MM.1S (cell line): Measurements from ENCODE around the gene MACROD2.

Experiments
- DNase-seq: peaks from one replicate; pipeline ENCODE4 v3.0.0-alpha.2; 2015
- H2AFZ ChIP-seq: fragments of 300-600 bp; sonication (generic); 2 replicates; pipeline ENCODE4 v1.6.0; 2016; ENCODE audit warnings: antibody characterized with exemption, low read length
- H3F3A ChIP-seq: fragments of 300-600 bp; sonication (generic); 2 replicates; pipeline ENCODE4 v1.6.1; 2016; ENCODE audit warnings: mild to moderate bottlenecking, antibody characterized with exemption, low read length, moderate library complexity, mixed read lengths; ENCODE audit not compliant: insufficient read depth
- H3K27ac ChIP-seq: fragments of 300-600 bp; sonication (generic); 2 replicates; pipeline ENCODE4 v1.5.1; 2016; ENCODE audit warnings: mild to moderate bottlenecking, low read length
- H3K27me3 ChIP-seq: fragments of 300-600 bp; sonication (generic); replicated peaks from 2 replicates; pipeline ENCODE4 v1.6.0; 2016; ENCODE audit warnings: low read length; ENCODE audit not compliant: insufficient read depth
- H3K36me3 ChIP-seq: fragments of 300-600 bp; sonication (generic); replicated peaks from 2 replicates; pipeline ENCODE4 v1.6.1; 2016; ENCODE audit warnings: mild to moderate bottlenecking, low read length, mixed read lengths; ENCODE audit not compliant: insufficient read depth
- H3K4me1 ChIP-seq: fragments of 300-600 bp; sonication (generic); 2 replicates; pipeline ENCODE4 v1.6.1; 2016; ENCODE audit warnings: low read length, mixed read lengths
- H3K4me2 ChIP-seq: fragments of 300-600 bp; sonication (generic); 2 replicates; pipeline ENCODE4 v1.6.0; 2016; ENCODE audit warnings: low read depth, low read length
- H3K4me3 ChIP-seq: fragments of 300-600 bp; sonication (generic); 2 replicates; pipeline ENCODE4 v1.5.1; 2016; ENCODE audit warnings: low read length, mixed read lengths
- H3K79me2 ChIP-seq: fragments of 300-600 bp; sonication (generic); 2 replicates; pipeline ENCODE4 v1.6.1; 2016; ENCODE audit warnings: mixed run types, low read length, mixed read lengths
- H3K9ac ChIP-seq: fragments of 300-600 bp; sonication (generic); 2 replicates; pipeline ENCODE4 v1.6.1; 2016; ENCODE audit warnings: low read length, mixed read lengths
- H3K9me2 ChIP-seq: fragments of 300-600 bp; sonication (generic); replicated peaks from 2 replicates; pipeline ENCODE4 v1.6.1; 2016; ENCODE audit warnings: mild to moderate bottlenecking, low read length, mixed read lengths; ENCODE audit not compliant: insufficient read depth
- H3K9me3 ChIP-seq: fragments of 300-600 bp; sonication (generic); replicated peaks from 2 replicates; pipeline ENCODE4 v1.6.1; 2016; ENCODE audit warnings: mild to moderate bottlenecking, low read length, mixed read lengths; ENCODE audit not compliant: insufficient read depth
- H4K20me1 ChIP-seq: fragments of 300-600 bp; sonication (generic); 2 replicates; pipeline ENCODE4 v1.6.1; 2016; ENCODE audit warnings: mild to moderate bottlenecking, low read length, moderate library complexity, mixed read lengths; ENCODE audit not compliant: insufficient read depth
- EZH2 ChIP-seq: fragments of 300-600 bp; sonication (generic); optimal IDR thresholded peaks from 2 replicates; pipeline ENCODE3; 2017; ENCODE audit warnings: low read depth, mild to moderate bottlenecking, antibody characterized with exemption, low read length, mixed read lengths
- EZH2phosphoT487 ChIP-seq: fragments of 300-600 bp; sonication (generic); IDR thresholded peaks from 2 replicates; pipeline ENCODE4 v1.6.1; 2018; ENCODE audit warnings: antibody characterized with exemption, low read length
- TF ChIP-seq, protein P1 (sequence below): fragments of 300-600 bp; sonication (generic); IDR thresholded peaks from 2 replicates; pipeline ENCODE4 v1.5.1; 2016; ENCODE audit warnings: antibody characterized with exemption, low read length, mixed read lengths

MACROD2 gene

GRCh38 chr20:14919501-14920081 lies 924.3 kb downstream of the MACROD2 start:
- TF ChIP-seq EZH2 (no peak), EZH2phosphoT487 (no peak)
- TF ChIP-seq, protein P1, sequence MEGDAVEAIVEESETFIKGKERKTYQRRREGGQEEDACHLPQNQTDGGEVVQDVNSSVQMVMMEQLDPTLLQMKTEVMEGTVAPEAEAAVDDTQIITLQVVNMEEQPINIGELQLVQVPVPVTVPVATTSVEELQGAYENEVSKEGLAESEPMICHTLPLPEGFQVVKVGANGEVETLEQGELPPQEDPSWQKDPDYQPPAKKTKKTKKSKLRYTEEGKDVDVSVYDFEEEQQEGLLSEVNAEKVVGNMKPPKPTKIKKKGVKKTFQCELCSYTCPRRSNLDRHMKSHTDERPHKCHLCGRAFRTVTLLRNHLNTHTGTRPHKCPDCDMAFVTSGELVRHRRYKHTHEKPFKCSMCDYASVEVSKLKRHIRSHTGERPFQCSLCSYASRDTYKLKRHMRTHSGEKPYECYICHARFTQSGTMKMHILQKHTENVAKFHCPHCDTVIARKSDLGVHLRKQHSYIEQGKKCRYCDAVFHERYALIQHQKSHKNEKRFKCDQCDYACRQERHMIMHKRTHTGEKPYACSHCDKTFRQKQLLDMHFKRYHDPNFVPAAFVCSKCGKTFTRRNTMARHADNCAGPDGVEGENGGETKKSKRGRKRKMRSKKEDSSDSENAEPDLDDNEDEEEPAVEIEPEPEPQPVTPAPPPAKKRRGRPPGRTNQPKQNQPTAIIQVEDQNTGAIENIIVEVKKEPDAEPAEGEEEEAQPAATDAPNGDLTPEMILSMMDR = no peak
- Histone ChIP-seq H4K20me1 (no peaks in the 10 kb centered on the region), H2AFZ (no peak overlapping the region), H3K27ac (no peak overlapping the region), H3K9me3 (no peaks in the 10 kb centered on the region), H3K79me2 (no peaks in the 10 kb centered on the region), H3K4me2 (no peak overlapping the region), H3K27me3 (no peaks in the 10 kb centered on the region), H3K4me1 (no peaks in the 10 kb centered on the region), H3K36me3 (no peaks in the 10 kb centered on the region), H3K9ac (no peak overlapping the region), H3K4me3 (no peak overlapping the region), H3F3A (no peaks in the 10 kb centered on the region), H3K9me2 (no peaks in the 10 kb centered on the region; the same call in 1 of the 2 replicates)
- no peak for DNase-seq

DNA sequence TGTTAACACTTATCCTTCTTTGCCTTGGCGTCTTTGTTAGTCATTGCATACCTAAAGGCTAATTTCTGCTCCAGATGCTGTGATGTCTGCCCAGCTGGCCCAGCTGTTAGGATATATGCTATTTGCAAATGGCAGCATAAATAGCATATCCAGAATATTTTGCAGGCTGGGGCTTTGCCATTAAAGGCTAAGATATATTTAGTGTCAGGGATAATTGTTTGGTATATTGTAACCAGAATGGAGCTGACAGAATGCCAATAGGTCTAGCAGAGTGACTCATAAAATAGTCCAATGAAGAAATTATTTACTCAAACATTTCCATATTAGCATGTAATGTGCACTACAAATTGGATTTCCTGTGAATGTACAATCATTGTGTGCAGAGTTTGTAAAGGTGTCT lies 926.2 kb downstream of the MACROD2 start:
- no peak for DNase-seq
- no peaks in the 10 kb centered on the region for H4K20me1 ChIP-seq
- no peaks in the 10 kb centered on the region for H3K9me3 ChIP-seq
- no peak overlapping the region for H3K4me2 ChIP-seq
- H3K36me3 ChIP-seq = no peaks in the 10 kb centered on the region
- no peaks in the 10 kb centered on the region for H3K4me1 ChIP-seq
- no peaks in the 10 kb centered on the region; the same call in 1 of the 2 replicates for H3K9me2 ChIP-seq
- no peaks in the 10 kb centered on the region for H3F3A ChIP-seq
- no peaks in the 10 kb centered on the region for H3K27me3 ChIP-seq
- no peak overlapping the region for H3K27ac ChIP-seq
- no peak for TF ChIP-seq EZH2phosphoT487
- no peak for TF ChIP-seq EZH2
- TF ChIP-seq, protein P1 = no peak
- no peak overlapping the region for H2AFZ ChIP-seq
- no peaks in the 10 kb centered on the region for H3K79me2 ChIP-seq
- no peak overlapping the region for H3K9ac ChIP-seq
- H3K4me3 ChIP-seq = no peak overlapping the region

GRCh38 chr20:14922503-14923267 lies 927.4 kb downstream of the MACROD2 start:
- DNase-seq = no peak
- Histone ChIP-seq H3K4me3 (no peak overlapping the region), H3K27me3 (no peaks in the 10 kb centered on the region), H3K79me2 (no peaks in the 10 kb centered on the region), H3K27ac (no peak overlapping the region), H3K4me1 (no peaks in the 10 kb centered on the region), H4K20me1 (no peaks in the 10 kb centered on the region), H3K9me3 (no peaks in the 10 kb centered on the region), H2AFZ (no peak overlapping the region), H3F3A (no peaks in the 10 kb centered on the region), H3K9me2 (no peaks in the 10 kb centered on the region), H3K4me2 (no peak overlapping the region), H3K36me3 (no peaks in the 10 kb centered on the region), H3K9ac (no peak overlapping the region)
- TF ChIP-seq EZH2 = no peak
- no peak for TF ChIP-seq EZH2phosphoT487
- TF ChIP-seq, protein P1 = no peak
